DMS 273 (cell line): ENCODE data around the gene TUBB4B.

Experiments used
- DNase-seq: peaks from one replicate; lab custom pipeline; 2025; ENCODE audit not compliant: unreplicated experiment; lab: John Stamatoyannopoulos, UW

The TUBB4B gene

GRCh38 chr9:137270929-137271695 lies 30.0 kb downstream of the TUBB4B start:
- DNase-seq: no peak

GRCh38 chr9:137271696-137272076 lies 30.6 kb downstream of the TUBB4B start:
- no peak for DNase-seq

- no peak for DNase-seq
Observed at GRCh38 chr9:137272241-137273094, 31.4 kb downstream of the TUBB4B start.

- DNase-seq: no peak
Observed at GRCh38 chr9:137273095-137273490, 32.0 kb downstream of the TUBB4B start.

- DNase-seq: no peak
Observed at GRCh38 chr9:137273611-137274320, 32.7 kb downstream of the TUBB4B start.

GRCh38 chr9:137275203-137275587 lies 34.1 kb downstream of the TUBB4B start:
- no peak for DNase-seq

- DNase-seq: no peak
Observed at GRCh38 chr9:137275588-137276472, 34.7 kb downstream of the TUBB4B start.

GRCh38 chr9:137276473-137277328 lies 35.6 kb downstream of the TUBB4B start:
- DNase-seq: peak; percentile 62

GRCh38 chr9:137277329-137278041 lies 36.4 kb downstream of the TUBB4B start, which contains the start of gene TOR4A:
TOR4A (plus strand) TSS chr9:137277726; CDS start chr9:137278690, 964 bp downstream.
- DNase-seq: no peak

GRCh38 chr9:137278061-137278701 lies 37.1 kb downstream of the TUBB4B start:
- DNase-seq: no peak

- no peak for DNase-seq
Observed at GRCh38 chr9:137278721-137279711, 37.9 kb downstream of the TUBB4B start.

GRCh38 chr9:137279741-137280473 lies 38.8 kb downstream of the TUBB4B start:
- DNase-seq: no peak

GRCh38 chr9:137280474-137281344 lies 39.6 kb downstream of the TUBB4B start:
- DNase-seq: no peak

GRCh38 chr9:137281345-137282116 lies 40.4 kb downstream of the TUBB4B start:
- DNase-seq: no peak

- DNase-seq: peak; percentile 76
Observed at GRCh38 chr9:137286975-137287383, 45.9 kb downstream of the TUBB4B start.
